ENCODE results near the gene DCT.

DNA sequence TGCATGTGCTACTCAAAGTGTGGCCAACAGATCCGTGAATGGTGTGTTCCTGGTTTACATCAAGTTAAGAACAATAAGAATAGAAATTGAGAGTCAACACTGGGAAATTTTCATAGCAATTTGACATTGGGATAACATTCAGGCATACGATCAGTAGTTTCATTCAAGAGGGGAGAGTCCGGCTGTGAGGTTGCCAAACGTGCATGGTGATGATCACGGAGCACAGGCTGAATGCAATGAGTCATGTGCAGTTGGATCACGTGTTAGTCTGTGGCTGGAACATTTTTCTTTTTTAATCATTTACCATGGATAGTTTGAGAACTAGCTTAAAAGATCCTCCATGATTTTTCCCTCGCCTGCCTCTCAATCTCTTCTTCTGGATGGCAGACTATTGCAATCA lies 2.5 kb upstream of the DCT start:
- TF ChIP-seq, protein P1, sequence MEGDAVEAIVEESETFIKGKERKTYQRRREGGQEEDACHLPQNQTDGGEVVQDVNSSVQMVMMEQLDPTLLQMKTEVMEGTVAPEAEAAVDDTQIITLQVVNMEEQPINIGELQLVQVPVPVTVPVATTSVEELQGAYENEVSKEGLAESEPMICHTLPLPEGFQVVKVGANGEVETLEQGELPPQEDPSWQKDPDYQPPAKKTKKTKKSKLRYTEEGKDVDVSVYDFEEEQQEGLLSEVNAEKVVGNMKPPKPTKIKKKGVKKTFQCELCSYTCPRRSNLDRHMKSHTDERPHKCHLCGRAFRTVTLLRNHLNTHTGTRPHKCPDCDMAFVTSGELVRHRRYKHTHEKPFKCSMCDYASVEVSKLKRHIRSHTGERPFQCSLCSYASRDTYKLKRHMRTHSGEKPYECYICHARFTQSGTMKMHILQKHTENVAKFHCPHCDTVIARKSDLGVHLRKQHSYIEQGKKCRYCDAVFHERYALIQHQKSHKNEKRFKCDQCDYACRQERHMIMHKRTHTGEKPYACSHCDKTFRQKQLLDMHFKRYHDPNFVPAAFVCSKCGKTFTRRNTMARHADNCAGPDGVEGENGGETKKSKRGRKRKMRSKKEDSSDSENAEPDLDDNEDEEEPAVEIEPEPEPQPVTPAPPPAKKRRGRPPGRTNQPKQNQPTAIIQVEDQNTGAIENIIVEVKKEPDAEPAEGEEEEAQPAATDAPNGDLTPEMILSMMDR (conservative IDR thresholded peaks at IDR 0.05; ENCODE audit: low read length) = no peak
- no peak for TF ChIP-seq EZH2phosphoT487 (IDR thresholded peaks at IDR 0.05; ENCODE audit: borderline replicate concordance)

Data from Loucy (cell line).